ENCODE data around the gene MED9.

DNA sequence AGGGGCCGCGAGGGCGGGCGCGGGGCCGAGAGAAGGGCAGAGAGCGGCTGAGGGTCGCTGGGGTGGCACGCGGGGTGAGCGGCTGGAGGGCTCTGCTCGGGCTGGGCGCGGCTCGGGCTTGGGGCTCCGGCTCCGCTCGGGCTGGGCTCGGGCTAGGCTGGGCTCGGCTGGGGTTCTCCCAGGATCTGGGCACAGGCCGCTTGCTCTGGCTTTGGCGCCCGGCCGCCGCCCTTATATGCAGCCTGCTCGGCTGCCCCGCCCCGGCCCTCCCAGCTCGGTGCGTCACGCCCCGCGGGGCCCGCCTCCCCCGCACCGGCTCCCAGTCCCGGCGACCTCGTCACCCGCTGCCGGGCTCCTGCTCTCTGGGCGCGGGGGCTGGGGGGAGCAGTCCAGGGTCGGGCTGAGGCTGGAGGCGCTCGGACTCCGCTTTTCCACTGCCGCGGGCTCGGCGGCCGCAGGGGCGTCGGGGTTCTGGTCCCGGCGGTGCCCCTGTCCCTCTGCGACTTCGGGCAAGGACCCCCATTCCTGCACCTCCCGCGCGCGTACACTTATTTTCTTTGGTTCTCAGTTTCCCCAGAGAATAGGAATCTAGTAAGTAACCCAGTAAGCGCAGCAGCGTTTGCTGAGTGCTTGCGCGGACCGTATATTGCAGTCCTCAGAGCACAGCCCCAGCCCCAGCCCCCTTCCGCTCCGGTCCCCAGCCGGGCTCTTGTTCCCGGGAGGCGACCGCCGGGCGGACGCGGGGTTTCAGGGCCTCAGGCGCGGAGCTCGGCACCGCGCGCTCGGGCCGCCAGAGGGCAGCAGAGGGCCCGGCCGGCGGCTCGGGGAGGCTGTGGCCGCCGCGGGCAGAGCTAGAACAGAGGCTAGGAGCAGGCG is 19.6 kb downstream of the MED9 start, which contains the start of gene RASD1:
- TF ChIP-seq, protein P1, sequence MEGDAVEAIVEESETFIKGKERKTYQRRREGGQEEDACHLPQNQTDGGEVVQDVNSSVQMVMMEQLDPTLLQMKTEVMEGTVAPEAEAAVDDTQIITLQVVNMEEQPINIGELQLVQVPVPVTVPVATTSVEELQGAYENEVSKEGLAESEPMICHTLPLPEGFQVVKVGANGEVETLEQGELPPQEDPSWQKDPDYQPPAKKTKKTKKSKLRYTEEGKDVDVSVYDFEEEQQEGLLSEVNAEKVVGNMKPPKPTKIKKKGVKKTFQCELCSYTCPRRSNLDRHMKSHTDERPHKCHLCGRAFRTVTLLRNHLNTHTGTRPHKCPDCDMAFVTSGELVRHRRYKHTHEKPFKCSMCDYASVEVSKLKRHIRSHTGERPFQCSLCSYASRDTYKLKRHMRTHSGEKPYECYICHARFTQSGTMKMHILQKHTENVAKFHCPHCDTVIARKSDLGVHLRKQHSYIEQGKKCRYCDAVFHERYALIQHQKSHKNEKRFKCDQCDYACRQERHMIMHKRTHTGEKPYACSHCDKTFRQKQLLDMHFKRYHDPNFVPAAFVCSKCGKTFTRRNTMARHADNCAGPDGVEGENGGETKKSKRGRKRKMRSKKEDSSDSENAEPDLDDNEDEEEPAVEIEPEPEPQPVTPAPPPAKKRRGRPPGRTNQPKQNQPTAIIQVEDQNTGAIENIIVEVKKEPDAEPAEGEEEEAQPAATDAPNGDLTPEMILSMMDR (conservative IDR thresholded peaks at IDR 0.05; ENCODE audit: low read length), result peak; percentile 75
- no peak for TF ChIP-seq EZH2phosphoT487 (IDR thresholded peaks at IDR 0.05; ENCODE audit: borderline replicate concordance)
